ENCODE results near the gene LSM2.

LSM2 gene

GRCh38 chr6:31837369-31838113 is 30.8 kb upstream of the LSM2 start:
- H3K36me3 ChIP-seq (ENCODE audit: control insufficient read depth, insufficient read depth, low read length, severe bottlenecking): peaks cover 54% of the 10 kb centered on the region

GRCh38 chr6:31836474-31837368 is 30.0 kb upstream of the LSM2 start:
- Histone ChIP-seq H3K27me3 (replicated peaks; ENCODE audit: control insufficient read depth, insufficient read depth, low read length) (no peaks in the 10 kb centered on the region), H3K9me3 (ENCODE audit: control insufficient read depth, low read length) (no peaks in the 10 kb centered on the region), H3K36me3 (ENCODE audit: control insufficient read depth, insufficient read depth, low read length, severe bottlenecking) (peaks cover 54% of the 10 kb centered on the region), H3K4me3 (ENCODE audit: low read length) (peak overlapping the region; percentile 95), H3K4me1 (ENCODE audit: control insufficient read depth, insufficient read depth, low read length) (peaks cover 30% of the 10 kb centered on the region), H3K9ac (ENCODE audit: low read length) (peak overlapping the region; percentile 99)
- DNase-seq (ENCODE audit: low read depth): peak; percentile 76

More at GRCh38 chr6:31837369-31838113, 30.8 kb upstream of the LSM2 start:
- peak overlapping the region; percentile 99 for H3K9ac ChIP-seq (ENCODE audit: low read length)
- no peaks in the 10 kb centered on the region for H3K27me3 ChIP-seq (replicated peaks; ENCODE audit: control insufficient read depth, insufficient read depth, low read length)
- no peak for DNase-seq (ENCODE audit: low read depth)
- H3K9me3 ChIP-seq (ENCODE audit: control insufficient read depth, low read length): no peaks in the 10 kb centered on the region
- peak overlapping the region; percentile 95 for H3K4me3 ChIP-seq (ENCODE audit: low read length)
- H3K4me1 ChIP-seq (ENCODE audit: control insufficient read depth, insufficient read depth, low read length): peaks cover 29% of the 10 kb centered on the region

- no peaks in the 10 kb centered on the region for H3K27me3 ChIP-seq (replicated peaks; ENCODE audit: control insufficient read depth, insufficient read depth, low read length)
- H3K9me3 ChIP-seq (ENCODE audit: control insufficient read depth, low read length): no peaks in the 10 kb centered on the region
- H3K9ac ChIP-seq (ENCODE audit: low read length): peak overlapping the region; percentile 99
- H3K4me3 ChIP-seq (ENCODE audit: low read length): peak overlapping the region; percentile 95
- H3K36me3 ChIP-seq (ENCODE audit: control insufficient read depth, insufficient read depth, low read length, severe bottlenecking): peaks cover 51% of the 10 kb centered on the region
- no peak for DNase-seq (ENCODE audit: low read depth)
- H3K4me1 ChIP-seq (ENCODE audit: control insufficient read depth, insufficient read depth, low read length): peaks cover 36% of the 10 kb centered on the region
These were observed 29.3 kb upstream of the LSM2 start for GRCh38 chr6:31836047-31836473.

GRCh38 chr6:31834367-31835250 is 27.8 kb upstream of the LSM2 start:
- Histone ChIP-seq H3K27me3 (replicated peaks; ENCODE audit: control insufficient read depth, insufficient read depth, low read length) (no peaks in the 10 kb centered on the region), H3K36me3 (ENCODE audit: control insufficient read depth, insufficient read depth, low read length, severe bottlenecking) (peaks cover 37% of the 10 kb centered on the region), H3K9me3 (ENCODE audit: control insufficient read depth, low read length) (no peaks in the 10 kb centered on the region), H3K9ac (ENCODE audit: low read length) (peak overlapping the region; percentile 99), H3K4me1 (ENCODE audit: control insufficient read depth, insufficient read depth, low read length) (peaks cover 40% of the 10 kb centered on the region), H3K4me3 (ENCODE audit: low read length) (peak overlapping the region; percentile 95)
- peak; percentile 92 for DNase-seq (ENCODE audit: low read depth)

- Histone ChIP-seq H3K4me1 (ENCODE audit: control insufficient read depth, insufficient read depth, low read length) (peaks cover 23% of the 10 kb centered on the region), H3K27me3 (replicated peaks; ENCODE audit: control insufficient read depth, insufficient read depth, low read length) (no peaks in the 10 kb centered on the region), H3K4me3 (ENCODE audit: low read length) (peak overlapping the region; percentile 84), H3K9me3 (ENCODE audit: control insufficient read depth, low read length) (no peaks in the 10 kb centered on the region), H3K36me3 (ENCODE audit: control insufficient read depth, insufficient read depth, low read length, severe bottlenecking) (peaks cover 6% of the 10 kb centered on the region), H3K9ac (ENCODE audit: low read length) (peak overlapping the region; percentile 87)
- DNase-seq (ENCODE audit: low read depth): no peak
These were observed 24.8 kb upstream of the LSM2 start for GRCh38 chr6:31831350-31832215.

- H3K4me1 ChIP-seq (ENCODE audit: control insufficient read depth, insufficient read depth, low read length): peaks cover 20% of the 10 kb centered on the region
- no peaks in the 10 kb centered on the region for H3K9me3 ChIP-seq (ENCODE audit: control insufficient read depth, low read length)
- DNase-seq (ENCODE audit: low read depth): no peak
- no peaks in the 10 kb centered on the region for H3K27me3 ChIP-seq (replicated peaks; ENCODE audit: control insufficient read depth, insufficient read depth, low read length)
- no peaks in the 10 kb centered on the region for H3K36me3 ChIP-seq (ENCODE audit: control insufficient read depth, insufficient read depth, low read length, severe bottlenecking)
- peak overlapping the region; percentile 87 for H3K9ac ChIP-seq (ENCODE audit: low read length)
- H3K4me3 ChIP-seq (ENCODE audit: low read length): peak overlapping the region; percentile 84
These were observed 24.1 kb upstream of the LSM2 start for GRCh38 chr6:31830886-31831335.

- Histone ChIP-seq H3K9me3 (ENCODE audit: control insufficient read depth, low read length) (no peaks in the 10 kb centered on the region), H3K36me3 (ENCODE audit: control insufficient read depth, insufficient read depth, low read length, severe bottlenecking) (no peaks in the 10 kb centered on the region), H3K27me3 (replicated peaks; ENCODE audit: control insufficient read depth, insufficient read depth, low read length) (no peaks in the 10 kb centered on the region), H3K9ac (ENCODE audit: low read length) (peak overlapping the region; percentile 87), H3K4me1 (ENCODE audit: control insufficient read depth, insufficient read depth, low read length) (peaks cover 19% of the 10 kb centered on the region), H3K4me3 (ENCODE audit: low read length) (peak overlapping the region; percentile 84)
- DNase-seq (ENCODE audit: low read depth): peak; percentile 85
These were observed 23.0 kb upstream of the LSM2 start for GRCh38 chr6:31829633-31830283.

GRCh38 chr6:31827286-31828079 is 20.7 kb upstream of the LSM2 start, which contains the start of gene HSPA1B:
Gene HSPA1B, plus strand, starts transcription at chr6:31827738. Its CDS starts 213 bp downstream, at chr6:31827951.
- peak; percentile 99 for DNase-seq (ENCODE audit: low read depth)
- H3K36me3 ChIP-seq (ENCODE audit: control insufficient read depth, insufficient read depth, low read length, severe bottlenecking): no peaks in the 10 kb centered on the region
- no peaks in the 10 kb centered on the region for H3K27me3 ChIP-seq (replicated peaks; ENCODE audit: control insufficient read depth, insufficient read depth, low read length)
- H3K4me3 ChIP-seq (ENCODE audit: low read length): peak within 1 kb of the TSS; percentile 91
- H3K4me1 ChIP-seq (ENCODE audit: control insufficient read depth, insufficient read depth, low read length): peaks cover 25% of the 10 kb centered on the region
- H3K9ac ChIP-seq (ENCODE audit: low read length): peak within 1 kb of the TSS; percentile 93
- H3K9me3 ChIP-seq (ENCODE audit: control insufficient read depth, low read length): no peaks in the 10 kb centered on the region

- Histone ChIP-seq H3K4me3 (ENCODE audit: low read length) (peak overlapping the region; percentile 91), H3K9me3 (ENCODE audit: control insufficient read depth, low read length) (no peaks in the 10 kb centered on the region), H3K27me3 (replicated peaks; ENCODE audit: control insufficient read depth, insufficient read depth, low read length) (no peaks in the 10 kb centered on the region), H3K36me3 (ENCODE audit: control insufficient read depth, insufficient read depth, low read length, severe bottlenecking) (no peaks in the 10 kb centered on the region), H3K4me1 (ENCODE audit: control insufficient read depth, insufficient read depth, low read length) (peaks cover 29% of the 10 kb centered on the region), H3K9ac (ENCODE audit: low read length) (peak overlapping the region; percentile 93)
- DNase-seq (ENCODE audit: low read depth): peak; percentile 85
These were observed 20.1 kb upstream of the LSM2 start for GRCh38 chr6:31826793-31827285.

Measured in adipocyte (in vitro differentiated cells).